HG03520 (cell line): ENCODE results near the gene DDX3X.
"Not testable (repeated sequence)": the region's sequence is repeated elsewhere in the genome, so short reads cannot be mapped to it uniquely, and the experiment has no call there.

Experiments used
- ATAC-seq: cut with Tn5 transposase; IDR thresholded peaks from one replicate; pipeline ENCODE4 v1.9.1; 2021; ENCODE audit warnings: mild to moderate bottlenecking, moderate library complexity; ENCODE audit not compliant: unreplicated experiment

The DDX3X gene

DNA sequence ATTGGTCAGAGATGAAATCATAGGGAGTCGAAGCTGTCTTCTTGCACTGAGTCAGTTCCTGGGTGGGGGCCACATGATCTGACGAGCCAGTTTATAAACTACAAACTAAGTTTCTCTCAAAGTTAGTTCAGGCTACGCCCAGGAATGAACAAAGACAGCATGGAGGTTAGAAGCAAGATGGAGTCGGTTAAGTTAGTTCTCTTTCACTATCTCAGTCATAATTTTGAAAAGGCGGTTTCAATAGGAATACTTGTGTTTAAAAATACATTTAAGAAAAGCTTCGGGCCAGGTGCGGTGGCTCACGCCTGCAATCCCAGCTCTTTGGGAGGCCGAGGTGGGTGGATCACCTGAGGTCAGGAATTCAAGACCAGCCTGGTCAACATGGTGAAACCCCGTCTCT is 77.3 kb downstream of the DDX3X start:
- not testable (repeated sequence) for ATAC-seq

DNA sequence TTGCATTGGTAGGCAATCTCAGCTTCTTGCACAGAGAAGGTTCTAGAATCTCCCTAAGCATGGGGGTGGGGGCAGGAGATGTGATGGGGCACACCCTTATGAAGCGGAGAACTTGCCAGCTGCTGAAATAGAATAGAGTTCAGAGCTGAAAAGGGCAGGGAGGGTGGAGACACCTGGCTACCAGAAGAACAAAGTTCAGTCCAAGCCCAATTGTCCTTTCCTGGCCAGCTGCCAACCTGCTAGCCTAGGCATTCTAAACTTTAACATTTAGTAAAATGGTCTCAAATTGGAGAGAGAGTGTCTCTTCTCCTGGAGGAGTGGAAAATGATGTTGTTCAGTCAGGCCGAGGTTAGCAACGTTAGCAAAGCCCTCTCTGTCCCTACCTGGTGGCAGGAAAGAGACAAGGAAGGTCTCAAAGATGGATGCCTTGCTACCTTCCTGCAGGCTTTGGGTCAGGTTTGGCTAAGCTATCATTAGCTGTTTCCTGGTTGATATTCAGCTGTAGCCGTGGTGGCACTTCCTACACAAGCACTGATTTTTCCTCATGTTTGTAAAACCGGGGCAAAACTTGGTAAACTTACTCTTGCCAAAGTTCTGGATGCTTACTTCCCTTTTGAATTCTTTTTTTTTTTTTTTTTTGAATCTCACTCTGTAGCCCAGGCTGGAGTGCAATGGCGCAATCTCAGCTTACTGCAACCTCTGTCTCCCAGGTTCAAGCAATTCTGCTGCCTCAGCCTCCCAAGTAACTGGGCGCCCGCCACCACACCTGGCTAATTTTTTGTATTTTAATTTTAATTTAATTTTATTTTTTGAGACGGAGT is 78.5 kb downstream of the DDX3X start:
- ATAC-seq, result no peak
